Dermis microvascular lymphatic vessel endothelial cell (primary cell): ENCODE results near the gene ZNHIT3. TPM values are rescaled to one million over a fixed set of nuclear protein-coding genes. Genes with fewer than 3 reads are reported as not detected.

Experiments
- total RNA-seq: library from RNA; depleted of rRNA; stranded (reverse); fragments of >200 nt; gene quantifications from 2 replicates; pipeline ENCODE4 v1.2.1, GENCODE V29; 2014

ZNHIT3 gene
- total RNA-seq, 1 donor from 2014 or later, result 22.9 TPM

Other genes with a start within 250 kb of the ZNHIT3 start
- gene TBC1D3I, start 222.1 kb upstream of the ZNHIT3 start, total RNA-seq, result under 0.01 TPM in 1 of 2 replicates, not detected in the other
- not detected in 2 replicates for gene TBC1D3G, start 162.8 kb upstream of the ZNHIT3 start, total RNA-seq
- gene TBC1D3H, start 98.2 kb upstream of the ZNHIT3 start, total RNA-seq, result not detected in 2 replicates
- gene MYO19, start 48.2 kb downstream of the ZNHIT3 start, total RNA-seq, result 30.8 and 31.7 TPM in 2 replicates
- 7.6 and 10.1 TPM in 2 replicates for gene PIGW, start 48.3 kb downstream of the ZNHIT3 start, total RNA-seq
- 29.7 and 40.6 TPM in 2 replicates for gene GGNBP2, start 58.2 kb downstream of the ZNHIT3 start, total RNA-seq
- gene DHRS11, start 105.2 kb downstream of the ZNHIT3 start, total RNA-seq, result 6.9 and 7.7 TPM in 2 replicates
- 2.4 and 4.0 TPM in 2 replicates for gene MRM1, start 114.9 kb downstream of the ZNHIT3 start, total RNA-seq